Measurements from ENCODE around the gene SPTLC1. TPM values are rescaled to one million over a fixed set of nuclear protein-coding genes. Genes with fewer than 3 reads are reported as not detected.
A peak's percentile ranks its signal among the peaks of the same experiment; 100 is the strongest.
"Not testable (repeated sequence)": the region's sequence is repeated elsewhere in the genome, so short reads cannot be mapped to it uniquely, and the experiment has no call there.

The SPTLC1 gene
- polyA plus RNA-seq, 2 of the 4 experiments (the other 2 are of a cell fraction): 63.7 to 122 TPM

DNA sequence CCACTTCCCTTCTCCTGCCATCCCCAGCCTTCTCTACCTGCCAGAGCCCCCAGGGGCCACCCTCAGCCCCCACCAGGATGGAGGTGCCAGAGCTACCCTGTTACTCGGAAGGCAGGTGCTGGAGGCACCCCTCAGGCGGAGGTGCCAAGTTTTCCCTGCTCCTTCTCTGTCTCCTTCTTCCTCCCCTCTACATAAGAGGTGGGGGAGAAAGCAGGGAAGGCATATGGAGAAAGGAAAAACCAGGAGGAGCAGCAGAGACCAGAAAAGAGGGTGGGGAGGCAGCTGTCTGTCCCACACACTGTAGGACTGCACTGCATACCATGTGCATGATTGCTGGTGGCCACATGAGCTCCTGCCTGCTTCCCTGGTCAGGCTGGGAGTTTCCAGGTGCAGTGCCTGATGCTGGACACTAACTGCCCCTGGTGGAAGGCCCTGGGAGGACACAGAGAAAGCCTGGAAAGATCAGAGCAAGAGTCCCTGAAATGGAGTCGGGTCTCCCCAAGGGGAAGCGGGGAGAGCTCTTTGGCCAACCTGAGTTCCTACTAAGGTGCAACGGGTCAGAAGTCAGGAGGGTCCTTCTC is 23.8 kb upstream of the SPTLC1 start:
- POLR2A ChIA-PET, FAIRE-seq, H3K9me3 ChIP-seq, H3K4me2 ChIP-seq, H3K4me3 ChIP-seq, H3K4me1 ChIP-seq: not testable (repeated sequence)
- WGBS (ENCODE audit: missing lambda C conversion rate): 84% methylated on average over 3 of the region's 5 CpGs
- ATAC-seq (peak; percentile 64 to 72), DNase-seq (ENCODE audit: low read depth in 1 of 2, low spot score in 1 of 2) (peak; percentile 27 to 63)
- CTCF ChIA-PET: interaction anchor here (0.6 to 10.8 kb wide), 67 partner anchors 10 to 651 kb away, joined by 3 to 214 read pairs (median 6); partner anchors contain the start of genes CENPP, NOL8 and SPTLC1
- peak overlapping the region in 1 of 2 experiments; percentile 39; a peak in 2 of 6 replicates for H3K27ac ChIP-seq

DNA sequence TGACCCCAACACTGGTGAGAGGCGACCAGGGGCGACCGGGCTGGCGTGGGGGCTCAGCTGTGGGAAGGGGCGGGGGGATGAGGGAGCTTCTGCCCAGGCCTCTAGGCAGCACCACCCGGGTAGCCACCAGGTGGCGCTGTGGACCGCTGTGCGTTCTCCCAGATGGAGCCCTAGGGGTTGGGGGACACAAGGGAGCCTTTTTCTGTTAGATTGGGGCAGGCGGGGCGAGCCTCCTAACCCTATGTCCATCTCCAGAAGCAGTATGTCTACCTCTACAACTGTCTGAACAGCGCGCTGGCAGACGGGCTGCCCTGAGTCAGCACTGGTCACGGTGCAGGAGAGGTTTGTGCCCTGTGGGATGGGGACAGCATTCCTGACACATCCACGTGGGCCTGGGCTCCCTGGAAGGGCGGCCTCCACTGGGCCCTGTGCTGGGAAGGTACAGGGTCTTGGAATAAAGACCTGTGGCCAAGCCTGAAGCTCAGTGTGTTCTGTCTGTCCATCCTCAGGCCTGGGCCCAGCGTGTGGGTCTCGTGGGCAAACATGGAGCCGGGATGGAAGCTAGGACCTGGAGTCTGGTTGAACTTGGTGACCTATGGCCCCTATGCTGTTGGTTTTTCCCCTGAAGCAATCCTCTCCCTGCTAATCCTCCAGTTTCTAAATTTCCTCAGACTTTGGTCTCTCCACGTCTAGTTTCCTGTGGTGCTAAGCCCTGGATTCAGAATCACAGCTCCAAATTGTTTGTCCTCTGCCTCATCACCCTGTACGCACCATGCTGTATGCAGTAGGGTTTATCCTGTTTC is 23.1 kb upstream of the SPTLC1 start:
- WGBS (ENCODE audit: missing lambda C conversion rate): 45% methylated on average over 11 of the region's 22 CpGs
- FAIRE-seq: no peak
- H3K4me2 ChIP-seq: peak overlapping the region; percentile 19; the same call in 1 of the 3 replicates

GRCh38 chr9:92136184-92136858 is 21.1 kb upstream of the SPTLC1 start:
- DNase-seq (ENCODE audit: low read depth in 1 of 2, low spot score in 1 of 2): no peak
- WGBS (ENCODE audit: missing lambda C conversion rate): 50% methylated on average over 16 of the region's 19 CpGs
- Histone ChIP-seq H3K27ac (no peak overlapping the region), H3K4me2 (no peak overlapping the region), H3K9me3 (0 out of 3 replicates have a peak, but pooled peaks cover 2% of the 10 kb centered on the region), H3K4me3 (no peak overlapping the region), H3K4me1 (peaks cover 10% of the 10 kb centered on the region; the same call in 2 of the 3 replicates)
- ChIA-PET POLR2A (no interaction called here), CTCF (interaction anchor here (0.7 to 10.8 kb wide), 11 partner anchors 11 to 654 kb away, joined by 3 to 214 read pairs (median 4); no protein-coding TSS in a partner anchor)
- ATAC-seq: no peak
- FAIRE-seq: no peak
- no peak for TF ChIP-seq MAZ (IDR thresholded peaks at IDR 0.05; ENCODE audit: borderline replicate concordance, low read depth, low read length)
- TF ChIP-seq RCOR1 (IDR thresholded peaks at IDR 0.05; ENCODE audit: low read depth, low read length): no peak
- TF ChIP-seq KDM1A (IDR thresholded peaks at IDR 0.05; ENCODE audit: low read depth): no peak
- no peak for TF ChIP-seq NR3C1 (IDR thresholded peaks at IDR 0.05)
- TF ChIP-seq MAX (IDR thresholded peaks at IDR 0.05): no peak
- no peak for TF ChIP-seq PBX3 (IDR thresholded peaks at IDR 0.05)
- TF ChIP-seq SREBF2 (IDR thresholded peaks at IDR 0.05): no peak
- no peak for TF ChIP-seq GATA3 (IDR thresholded peaks at IDR 0.05; ENCODE audit: borderline replicate concordance)
- no peak for TF ChIP-seq HOXA7 (CRISPR knock-in tag; IDR thresholded peaks at IDR 0.05)
- TF ChIP-seq JUN (IDR thresholded peaks at IDR 0.05): no peak
- TF ChIP-seq CHD4 (IDR thresholded peaks at IDR 0.05; ENCODE audit: borderline replicate concordance): no peak
- TF ChIP-seq HMGXB4 (CRISPR knock-in tag; IDR thresholded peaks at IDR 0.05; ENCODE audit: borderline replicate concordance): no peak
- TF ChIP-seq RFX5 (IDR thresholded peaks at IDR 0.05): no peak
- TF ChIP-seq ZC3H11A (IDR thresholded peaks at IDR 0.05): no peak
- no peak for TF ChIP-seq BHLHE40 (IDR thresholded peaks at IDR 0.05; ENCODE audit: low read depth, low read length)

More for the DNA sequence above, 23.1 kb upstream of the SPTLC1 start:
- H3K4me1 ChIP-seq: peaks cover 10% of the 10 kb centered on the region; the same call in 2 of the 3 replicates
- DNase-seq (ENCODE audit: low read depth in 1 of 2, low spot score in 1 of 2) (peak; percentile 50 to 51), ATAC-seq (peak; percentile 36 to 75; a peak in 4 of 6 replicates)
- no peak overlapping the region for H3K4me3 ChIP-seq
- CTCF ChIA-PET: interaction anchor here (0.6 to 10.8 kb wide), 63 partner anchors 11 to 652 kb away, joined by 3 to 214 read pairs (median 5); partner anchors contain the start of genes CENPP, NOL8 and SPTLC1
- peak overlapping the region in 1 of 2 experiments; percentile 39; a peak in 2 of 6 replicates for H3K27ac ChIP-seq
- TF ChIP-seq PBX3 (IDR thresholded peaks at IDR 0.05) (no peak), POLR2A (IDR thresholded peaks at IDR 0.05; ENCODE audit: low read length) (no peak), CTCF (IDR thresholded peaks at IDR 0.05) (peak; percentile 82), ZNF302 (CRISPR knock-in tag; IDR thresholded peaks at IDR 0.05) (no peak), FOSB (CRISPR knock-in tag; IDR thresholded peaks at IDR 0.05) (no peak), MAZ (IDR thresholded peaks at IDR 0.05; ENCODE audit: borderline replicate concordance, low read depth, low read length) (0 out of 2 replicates have a peak, but pooled peaks have one; percentile 20), SMC3 (IDR thresholded peaks at IDR 0.05) (peak; percentile 71), RAD21 (conservative IDR thresholded peaks at IDR 0.05 in 1 of 2, IDR thresholded peaks at IDR 0.05 in 1 of 2) (peak; percentile 63 to 77)
- POLR2A ChIA-PET: no interaction called here
- H3K9me3 ChIP-seq: no peaks in the 10 kb centered on the region
